ENCODE results near the gene DDX41. TPM values are rescaled to one million over a fixed set of nuclear protein-coding genes. Genes with fewer than 3 reads are reported as not detected.
A peak's percentile ranks its signal among the peaks of the same experiment; 100 is the strongest.

Gene DDX41
- total RNA-seq, 3 donors from 2014 or later = 65.3 to 79.2 (median 79.0) TPM

- DNase-seq (no peak), ATAC-seq (no peak)
- intact Hi-C loops (cut with DNase I, micrococcal nuclease) = no loop called here
- Histone ChIP-seq H3K36me3 (ENCODE audit: low read depth) (no peaks in the 10 kb centered on the region), H3K4me1 (ENCODE audit: low read depth) (peaks cover 14% of the 10 kb centered on the region), H3K9me3 (no peaks in the 10 kb centered on the region), H3K4me3 (no peak overlapping the region)
- TF ChIP-seq CTCF (IDR thresholded peaks at IDR 0.05) = no peak
These were observed 41.0 kb downstream of the DDX41 start for GRCh38 chr5:177475563-177476427.

GRCh38 chr5:177474846-177475562, 41.8 kb downstream of the DDX41 start:
- no peak for TF ChIP-seq CTCF (IDR thresholded peaks at IDR 0.05)
- no peaks in the 10 kb centered on the region for H3K9me3 ChIP-seq
- intact Hi-C loops (cut with DNase I, micrococcal nuclease) = no loop called here

GRCh38 chr5:177474002-177474476, 42.7 kb downstream of the DDX41 start:
- H3K4me3 ChIP-seq = no peak overlapping the region
- no peaks in the 10 kb centered on the region for H3K9me3 ChIP-seq
- ATAC-seq = no peak
- no peak for TF ChIP-seq CTCF (IDR thresholded peaks at IDR 0.05)
- intact Hi-C loops (cut with DNase I, micrococcal nuclease) = no loop called here
- peaks cover 10% of the 10 kb centered on the region for H3K4me1 ChIP-seq (ENCODE audit: low read depth)
- DNase-seq = peak in 1 of 3 donors; percentile 20
- no peaks in the 10 kb centered on the region for H3K36me3 ChIP-seq (ENCODE audit: low read depth)

More at GRCh38 chr5:177474846-177475562, 41.8 kb downstream of the DDX41 start:
- H3K4me1 ChIP-seq (ENCODE audit: low read depth) = peaks cover 10% of the 10 kb centered on the region
- ATAC-seq = no peak
- DNase-seq = peak in 1 of 3 donors; percentile 20
- H3K4me3 ChIP-seq = no peak overlapping the region
- H3K36me3 ChIP-seq (ENCODE audit: low read depth) = no peaks in the 10 kb centered on the region

GRCh38 chr5:177473443-177474001, 43.2 kb downstream of the DDX41 start, which contains the start of gene DBN1:
DBN1 (minus strand) TSS chr5:177473634; CDS start chr5:177473521, 113 bp downstream.
- Histone ChIP-seq H3K4me3 (peak within 1 kb of the TSS; percentile 28), H3K4me1 (ENCODE audit: low read depth) (peaks cover 10% of the 10 kb centered on the region), H3K36me3 (ENCODE audit: low read depth) (no peaks in the 10 kb centered on the region), H3K9me3 (no peaks in the 10 kb centered on the region)
- peak in 2 of 3 donors; percentile 54 to 57 for DNase-seq
- intact Hi-C loops (cut with DNase I, micrococcal nuclease) = no loop called here
- peak; percentile 59 for ATAC-seq
- no peak for TF ChIP-seq CTCF (IDR thresholded peaks at IDR 0.05)
